Transverse colon (tissue), 3 donors: ENCODE measurements around the gene CHMP4B.
A peak's percentile ranks its signal among the peaks of the same experiment; 100 is the strongest.

ENCODE experiments used
- POLR2A ChIP-seq: fragments of 450-650 bp; IDR thresholded peaks from one replicate; pipeline ENCODE4 v1.6.1; 2016; ENCODE audit warnings: antibody characterized with exemption, mild to moderate bottlenecking, moderate library complexity
- TF ChIP-seq, protein P1 (sequence below), 5 experiments: fragments of 200-600 bp in 3 of 5; fragments of 450-650 bp in 2 of 5; sonication (generic) in 3 of 5; IDR thresholded peaks; 1 replicate in 2 of 5; 2 replicates in 3 of 5; pipeline ENCODE4 v1.5.1; 2016 to 2017; ENCODE audit warnings: antibody characterized with exemption in 5 of 5, inconsistent platforms in 3 of 5, mild to moderate bottlenecking in 2 of 5, moderate library complexity in 1 of 5

DNA sequence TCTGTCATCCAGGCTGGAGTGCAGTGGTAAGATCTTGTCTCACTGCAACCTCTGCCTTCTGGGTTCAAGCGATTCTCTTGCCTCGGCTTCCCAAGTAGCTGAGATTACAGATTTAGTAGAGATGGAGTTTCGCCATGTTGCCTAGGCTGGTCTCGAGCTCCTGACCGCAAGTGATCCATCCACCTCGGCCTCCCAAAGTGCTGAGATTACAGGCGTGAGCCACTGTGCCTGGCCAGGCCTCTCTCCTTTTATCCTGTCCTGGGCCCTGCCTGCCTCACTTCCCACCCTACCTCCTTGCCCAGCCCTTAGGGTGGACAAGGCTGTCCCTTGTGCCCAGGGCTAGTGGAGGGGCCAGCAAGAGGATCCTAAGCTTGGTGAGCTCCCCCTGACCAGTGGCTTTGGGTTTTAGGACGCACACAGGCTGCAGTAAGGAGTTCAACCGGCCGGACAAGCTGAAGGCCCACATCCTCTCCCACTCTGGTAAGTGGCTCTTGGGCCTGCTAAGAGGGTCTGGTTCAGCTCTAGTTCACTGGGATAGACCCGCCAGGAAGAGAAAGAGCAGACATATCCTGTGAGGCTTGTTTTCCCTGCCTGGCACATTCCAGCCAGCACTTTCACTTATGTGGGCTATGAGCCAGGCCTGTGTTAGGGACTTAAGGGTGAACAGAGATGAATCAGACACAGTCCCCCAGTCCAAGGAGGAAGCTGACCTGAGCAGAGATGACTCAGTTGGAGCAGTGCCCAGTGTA is 21.9 kb upstream of the CHMP4B start:
- TF ChIP-seq, protein P1, sequence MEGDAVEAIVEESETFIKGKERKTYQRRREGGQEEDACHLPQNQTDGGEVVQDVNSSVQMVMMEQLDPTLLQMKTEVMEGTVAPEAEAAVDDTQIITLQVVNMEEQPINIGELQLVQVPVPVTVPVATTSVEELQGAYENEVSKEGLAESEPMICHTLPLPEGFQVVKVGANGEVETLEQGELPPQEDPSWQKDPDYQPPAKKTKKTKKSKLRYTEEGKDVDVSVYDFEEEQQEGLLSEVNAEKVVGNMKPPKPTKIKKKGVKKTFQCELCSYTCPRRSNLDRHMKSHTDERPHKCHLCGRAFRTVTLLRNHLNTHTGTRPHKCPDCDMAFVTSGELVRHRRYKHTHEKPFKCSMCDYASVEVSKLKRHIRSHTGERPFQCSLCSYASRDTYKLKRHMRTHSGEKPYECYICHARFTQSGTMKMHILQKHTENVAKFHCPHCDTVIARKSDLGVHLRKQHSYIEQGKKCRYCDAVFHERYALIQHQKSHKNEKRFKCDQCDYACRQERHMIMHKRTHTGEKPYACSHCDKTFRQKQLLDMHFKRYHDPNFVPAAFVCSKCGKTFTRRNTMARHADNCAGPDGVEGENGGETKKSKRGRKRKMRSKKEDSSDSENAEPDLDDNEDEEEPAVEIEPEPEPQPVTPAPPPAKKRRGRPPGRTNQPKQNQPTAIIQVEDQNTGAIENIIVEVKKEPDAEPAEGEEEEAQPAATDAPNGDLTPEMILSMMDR (IDR thresholded peaks at IDR 0.05), result no peak
- peak; percentile 39 for TF ChIP-seq POLR2A
